GM21737 (cell line): ENCODE results near the gene AAGAB.
"Not testable (repeated sequence)": the region's sequence is repeated elsewhere in the genome, so short reads cannot be mapped to it uniquely, and the experiment has no call there.

ENCODE experiments used
- ATAC-seq: cut with Tn5 transposase; IDR thresholded peaks from one replicate; pipeline ENCODE4 v1.9.1; 2021; ENCODE audit warnings: mild to moderate bottlenecking, moderate library complexity; ENCODE audit not compliant: unreplicated experiment

AAGAB gene

DNA sequence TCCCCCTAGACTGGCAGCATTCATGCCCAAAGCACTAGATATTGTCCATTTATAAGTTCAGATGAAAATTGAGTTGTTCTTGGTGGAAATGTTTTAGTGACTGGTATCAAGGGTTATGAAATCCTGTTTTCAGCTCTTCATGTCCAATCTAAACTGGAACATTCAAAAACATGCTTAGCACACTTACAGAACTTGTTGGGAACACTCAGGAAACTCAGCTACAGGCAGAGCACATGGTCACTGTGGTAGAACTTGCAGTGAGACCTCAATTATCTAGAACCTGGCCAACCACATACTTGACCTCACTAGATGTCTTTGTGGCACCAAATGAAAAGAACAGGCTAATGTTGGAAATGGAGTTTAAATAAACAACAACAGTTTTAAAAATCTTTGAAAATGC, 100.2 kb downstream of the AAGAB start:
- no peak for ATAC-seq

GRCh38 chr15:67153044-67153443, 101.4 kb downstream of the AAGAB start:
- ATAC-seq, result not testable (repeated sequence)

GRCh38 chr15:67152429-67152828, 102.0 kb downstream of the AAGAB start:
- no peak for ATAC-seq
